Omental fat pad (tissue), 4 donors: ENCODE results near the gene KRTAP16-1. TPM values are rescaled to one million over a fixed set of nuclear protein-coding genes. Genes with fewer than 3 reads are reported as not detected.

Source experiments
- ATAC-seq: fragments of 150-250 bp; one replicate; pipeline ENCODE4 v1.9.1; 2016; ENCODE audit warnings: mild to moderate bottlenecking, moderate library complexity; ENCODE audit not compliant: low FRiP score
- DNase-seq: peaks from one replicate; pipeline ENCODE4 v3.0.0-alpha.2; 2019; ENCODE audit warnings: low spot score
- CTCF ChIP-seq, 3 donors: fragments of 450-650 bp; IDR thresholded peaks; one replicate each; pipeline ENCODE4 v1.5.1; 2016 to 2017; ENCODE audit warnings: antibody characterized with exemption in 3 of 3, mild to moderate bottlenecking in 3 of 3, moderate library complexity in 2 of 3
- small RNA-seq: library from RNA; depleted of rRNA; stranded (forward); fragments of <200 nt; gene quantifications from one replicate; pipeline ENCODE3, GENCODE V24; 2016
- total RNA-seq, 4 donors: library from RNA; depleted of rRNA; stranded (reverse); fragments of >200 nt; gene quantifications; one replicate each; pipeline ENCODE4 v1.1.0, GENCODE V29; 2016

KRTAP16-1 gene
- total RNA-seq, 4 donors from 2014 or later: not detected

- no peak for TF ChIP-seq CTCF (IDR thresholded peaks at IDR 0.05)
- ATAC-seq (no peak), DNase-seq (no peak)
Observed at GRCh38 chr17:41258406-41258805, 50.7 kb downstream of the KRTAP16-1 start.

Small RNA genes lying within 50 kb of the gene (small RNA-seq; reads per million reads assigned to genes)
- not detected for gene KRTAP9-10P

Other genes with a start within 250 kb of the KRTAP16-1 start
- not detected for gene KRTAP2-3, start 249.2 kb downstream of the KRTAP16-1 start, total RNA-seq
- not detected for gene KRTAP2-4, start 243.4 kb downstream of the KRTAP16-1 start, total RNA-seq
- gene KRTAP4-7, start 225.2 kb downstream of the KRTAP16-1 start, total RNA-seq: not detected
- gene KRTAP4-8, start 211.2 kb downstream of the KRTAP16-1 start, total RNA-seq: not detected
- gene KRTAP4-16, start 207.1 kb downstream of the KRTAP16-1 start, total RNA-seq: not detected
- gene KRTAP4-9, start 203.9 kb downstream of the KRTAP16-1 start, total RNA-seq: not detected
- not detected for gene KRTAP4-11, start 190.9 kb downstream of the KRTAP16-1 start, total RNA-seq
- not detected for gene KRTAP4-12, start 185.1 kb downstream of the KRTAP16-1 start, total RNA-seq
- not detected for gene KRTAP4-6, start 168.8 kb downstream of the KRTAP16-1 start, total RNA-seq
- gene KRTAP4-5, start 159.5 kb downstream of the KRTAP16-1 start, total RNA-seq: not detected
- not detected for gene KRTAP4-4, start 148.6 kb downstream of the KRTAP16-1 start, total RNA-seq
- not detected for gene KRTAP4-3, start 141.1 kb downstream of the KRTAP16-1 start, total RNA-seq
- gene KRTAP4-2, start 131.1 kb downstream of the KRTAP16-1 start, total RNA-seq: not detected
- gene KRTAP4-1, start 124.4 kb downstream of the KRTAP16-1 start, total RNA-seq: not detected
- gene KRTAP9-1, start 119.4 kb downstream of the KRTAP16-1 start, total RNA-seq: not detected
- gene KRTAP9-2, start 82.7 kb downstream of the KRTAP16-1 start, total RNA-seq: not detected
- not detected for gene KRTAP9-3, start 76.9 kb downstream of the KRTAP16-1 start, total RNA-seq
- not detected for gene KRTAP9-8, start 71.3 kb downstream of the KRTAP16-1 start, total RNA-seq
- gene KRTAP9-4, start 59.6 kb downstream of the KRTAP16-1 start, total RNA-seq: not detected
- gene KRTAP9-9, start 53.9 kb downstream of the KRTAP16-1 start, total RNA-seq: not detected
- gene KRTAP9-6, start 43.9 kb downstream of the KRTAP16-1 start, total RNA-seq: not detected
- not detected for gene KRTAP9-7, start 33.6 kb downstream of the KRTAP16-1 start, total RNA-seq
- gene KRTAP29-1, start 6.5 kb downstream of the KRTAP16-1 start, total RNA-seq: not detected
- gene KRTAP17-1, start 6.4 kb upstream of the KRTAP16-1 start, total RNA-seq: not detected
- gene KRT33A, start 41.5 kb upstream of the KRTAP16-1 start, total RNA-seq: not detected
- gene KRT33B, start 60.5 kb upstream of the KRTAP16-1 start, total RNA-seq: not detected
- gene KRT34, start 73.0 kb upstream of the KRTAP16-1 start, total RNA-seq: not detected
- gene KRT31, start 88.3 kb upstream of the KRTAP16-1 start, total RNA-seq: not detected
- gene KRT37, start 115.3 kb upstream of the KRTAP16-1 start, total RNA-seq: not detected
- not detected for gene KRT38, start 131.7 kb upstream of the KRTAP16-1 start, total RNA-seq
- gene KRT32, start 158.1 kb upstream of the KRTAP16-1 start, total RNA-seq: not detected
- gene KRT35, start 171.8 kb upstream of the KRTAP16-1 start, total RNA-seq: not detected
- not detected for gene KRT36, start 180.6 kb upstream of the KRTAP16-1 start, total RNA-seq
- under 1 TPM in 1 of 4 donors, not detected in 3; 0.65 TPM for gene KRT13, start 196.3 kb upstream of the KRTAP16-1 start, total RNA-seq
- 1 to 10 TPM in 2 of 4 donors, under 1 TPM in 1, not detected in 1; 0.31 to 2.5 (median 1.8) TPM for gene KRT15, start 209.6 kb upstream of the KRTAP16-1 start, total RNA-seq
- 100 to 1,000 TPM in 2 of 4 donors, 10 to 100 TPM in 2; 22.1 to 838 (median 270) TPM for gene KRT19, start 219.0 kb upstream of the KRTAP16-1 start, total RNA-seq